OCI-LY1 (cell line): ENCODE measurements around the gene DMGDH.

Source experiments
- EZH2 ChIP-seq: fragments of 200-600 bp; sonication (generic), shearing (Covaris generic); IDR thresholded peaks from 2 replicates; pipeline ENCODE4 v1.8.0; 2017; ENCODE audit warnings: borderline replicate concordance, mixed run types, mild to moderate bottlenecking, antibody characterized with exemption, low read length, moderate library complexity, mixed read lengths
- TF ChIP-seq, protein P1 (sequence below): fragments of 200-600 bp; sonication (generic), shearing (Covaris generic); IDR thresholded peaks from 2 replicates; pipeline ENCODE4 v1.5.1; 2017; ENCODE audit warnings: mild to moderate bottlenecking, antibody characterized with exemption, low read length, moderate library complexity, mixed read lengths

DNA sequence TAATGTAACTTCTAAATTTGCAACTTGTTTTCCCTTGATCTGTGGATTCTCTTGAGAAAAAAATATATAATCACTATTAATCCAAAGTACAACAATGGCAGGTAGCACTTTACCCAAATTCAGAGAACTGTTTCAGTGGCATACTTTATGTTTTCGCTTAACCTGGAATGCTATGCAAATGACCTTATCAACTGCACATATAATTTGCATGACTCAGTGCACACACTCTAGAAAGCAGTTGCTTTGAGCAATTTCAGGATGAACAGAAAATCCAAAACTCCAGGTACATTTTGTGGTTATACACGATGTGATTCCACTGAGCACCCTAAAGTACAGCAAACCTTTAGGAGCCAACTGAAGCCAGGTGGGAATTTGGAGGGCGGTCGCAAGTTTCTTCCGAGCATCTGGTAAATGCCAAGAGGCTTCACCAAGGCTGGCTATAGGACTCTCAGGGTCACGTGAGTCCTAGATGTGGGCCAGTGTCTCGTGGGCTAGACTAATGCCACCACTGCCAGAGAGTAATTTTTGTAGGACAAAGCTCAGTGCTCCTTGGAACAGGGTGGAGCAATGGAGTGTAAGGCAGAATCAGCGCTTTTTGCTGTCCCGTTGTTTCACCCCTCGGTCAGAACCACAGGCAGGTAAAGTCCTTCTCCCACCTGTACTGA lies 37.3 kb downstream of the DMGDH start:
- TF ChIP-seq, protein P1, sequence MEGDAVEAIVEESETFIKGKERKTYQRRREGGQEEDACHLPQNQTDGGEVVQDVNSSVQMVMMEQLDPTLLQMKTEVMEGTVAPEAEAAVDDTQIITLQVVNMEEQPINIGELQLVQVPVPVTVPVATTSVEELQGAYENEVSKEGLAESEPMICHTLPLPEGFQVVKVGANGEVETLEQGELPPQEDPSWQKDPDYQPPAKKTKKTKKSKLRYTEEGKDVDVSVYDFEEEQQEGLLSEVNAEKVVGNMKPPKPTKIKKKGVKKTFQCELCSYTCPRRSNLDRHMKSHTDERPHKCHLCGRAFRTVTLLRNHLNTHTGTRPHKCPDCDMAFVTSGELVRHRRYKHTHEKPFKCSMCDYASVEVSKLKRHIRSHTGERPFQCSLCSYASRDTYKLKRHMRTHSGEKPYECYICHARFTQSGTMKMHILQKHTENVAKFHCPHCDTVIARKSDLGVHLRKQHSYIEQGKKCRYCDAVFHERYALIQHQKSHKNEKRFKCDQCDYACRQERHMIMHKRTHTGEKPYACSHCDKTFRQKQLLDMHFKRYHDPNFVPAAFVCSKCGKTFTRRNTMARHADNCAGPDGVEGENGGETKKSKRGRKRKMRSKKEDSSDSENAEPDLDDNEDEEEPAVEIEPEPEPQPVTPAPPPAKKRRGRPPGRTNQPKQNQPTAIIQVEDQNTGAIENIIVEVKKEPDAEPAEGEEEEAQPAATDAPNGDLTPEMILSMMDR = no peak
- TF ChIP-seq EZH2 = no peak
